HG03103 (cell line): ENCODE results near the gene IAPP.
"Not testable (repeated sequence)": the region's sequence is repeated elsewhere in the genome, so short reads cannot be mapped to it uniquely, and the experiment has no call there.

Experiments used
- ATAC-seq: cut with Tn5 transposase; IDR thresholded peaks from one replicate; pipeline ENCODE4 v1.9.1; 2021; ENCODE audit warnings: low read depth; ENCODE audit not compliant: unreplicated experiment

Gene IAPP

GRCh38 chr12:21372602-21373001 is at the start of gene IAPP:
Gene IAPP, plus strand, starts transcription at chr12:21372902. Its CDS starts 450 bp downstream, at chr12:21373352.
- ATAC-seq: no peak

GRCh38 chr12:21323736-21324135 is 49.0 kb upstream of the IAPP start:
- no peak for ATAC-seq

GRCh38 chr12:21324551-21324950 is 48.2 kb upstream of the IAPP start:
- no peak for ATAC-seq

GRCh38 chr12:21328578-21328977 is 44.1 kb upstream of the IAPP start:
- ATAC-seq: no peak

- no peak for ATAC-seq
These were observed 41.9 kb upstream of the IAPP start for GRCh38 chr12:21330682-21331253.

- no peak for ATAC-seq
These were observed 37.9 kb upstream of the IAPP start, which contains the start of gene SLCO1A2 for GRCh38 chr12:21334771-21335325. Gene SLCO1A2, minus strand, starts transcription at chr12:21334917. Its CDS starts 270 bp downstream, at chr12:21334647.

GRCh38 chr12:21336656-21337055 is 36.0 kb upstream of the IAPP start:
- no peak for ATAC-seq

- no peak for ATAC-seq
These were observed 35.2 kb upstream of the IAPP start for GRCh38 chr12:21337453-21337852.

- ATAC-seq: no peak
These were observed 34.5 kb upstream of the IAPP start for GRCh38 chr12:21337959-21338744.

GRCh38 chr12:21339921-21340320 is 32.8 kb upstream of the IAPP start:
- ATAC-seq: no peak

- no peak for ATAC-seq
These were observed 32.3 kb upstream of the IAPP start for GRCh38 chr12:21340403-21340802.

- ATAC-seq: no peak
These were observed 30.9 kb upstream of the IAPP start for GRCh38 chr12:21341769-21342168.

GRCh38 chr12:21343636-21344035 is 29.1 kb upstream of the IAPP start:
- no peak for ATAC-seq

GRCh38 chr12:21346542-21347205 is 26.0 kb upstream of the IAPP start:
- ATAC-seq: no peak

- ATAC-seq: no peak
These were observed 21.7 kb upstream of the IAPP start for GRCh38 chr12:21350975-21351374.

GRCh38 chr12:21353487-21353886 is 19.2 kb upstream of the IAPP start:
- no peak for ATAC-seq

- ATAC-seq: no peak
These were observed 18.8 kb upstream of the IAPP start for GRCh38 chr12:21353948-21354347.

GRCh38 chr12:21354641-21355040 is 18.1 kb upstream of the IAPP start:
- no peak for ATAC-seq

- ATAC-seq: not testable (repeated sequence)
These were observed 12.1 kb upstream of the IAPP start for GRCh38 chr12:21360632-21361031.

GRCh38 chr12:21369141-21369980 is 3.3 kb upstream of the IAPP start:
- ATAC-seq: no peak
